WTC11 (cell line): ENCODE data around the gene PDE1C. TPM values are rescaled to one million over a fixed set of nuclear protein-coding genes. Genes with fewer than 3 reads are reported as not detected.

Experiments
- ATAC-seq: fragments of 200-7000 bp; cut with Tn5 transposase; 2 replicates; pipeline ENCODE4 v1.10.0; 2021; ENCODE audit warnings: mild to moderate bottlenecking, moderate library complexity
- CTCF ChIA-PET: fragments of 300-600 bp; sonication (Branson Sonifier 250); formaldehyde crosslinking; loops from one replicate; lab custom pipeline; 2021; ENCODE audit warnings: antibody characterized with exemption; lab: Charles Lee
- POLR2A ChIA-PET: fragments of 350-600 bp; sonication (Branson Sonifier 250); formaldehyde crosslinking; loops from one replicate; lab custom pipeline; 2021; ENCODE audit warnings: antibody characterized with exemption; lab: Charles Lee
- DNase-seq: peaks from one replicate; pipeline ENCODE4 v3.0.0; 2021; ENCODE audit warnings: low spot score
- H3K27ac Mint-ChIP-seq: 2 replicates; pipeline ENCODE4 v1.8.0; 2021; ENCODE audit warnings: mixed read lengths
- H3K27me3 Mint-ChIP-seq: 2 replicates; pipeline ENCODE4 v1.8.0; 2021; ENCODE audit warnings: low read depth, mild to moderate bottlenecking, moderate library complexity, mixed read lengths
- H3K36me3 Mint-ChIP-seq: 2 replicates; pipeline ENCODE4 v1.8.0; 2021; ENCODE audit warnings: mixed read lengths
- H3K4me1 Mint-ChIP-seq: 2 replicates; pipeline ENCODE4 v1.8.0; 2022; ENCODE audit warnings: mixed read lengths
- H3K4me3 Mint-ChIP-seq: 2 replicates; pipeline ENCODE4 v1.8.0; 2021; ENCODE audit warnings: mild to moderate bottlenecking, moderate library complexity, mixed read lengths
- H3K9me3 Mint-ChIP-seq: 2 replicates; pipeline ENCODE4 v1.8.0; 2021; ENCODE audit warnings: mixed read lengths
- E2F4 ChIP-seq: sonication (generic); formaldehyde crosslinking; IDR thresholded peaks from 2 replicates; pipeline ENCODE4 v1.8.1; 2022; ENCODE audit warnings: low read depth, mild to moderate bottlenecking, moderate library complexity, missing genetic modification reagents, borderline replicate concordance
- HMGA2 ChIP-seq: fragments of 250-450 bp; sonication (Bioruptor Pico); IDR thresholded peaks from 2 replicates; pipeline ENCODE4 v1.4.0; 2021; ENCODE audit warnings: mild to moderate bottlenecking, moderate library complexity
- HMGXB4 ChIP-seq: sonication (generic); formaldehyde crosslinking; IDR thresholded peaks from 2 replicates; pipeline ENCODE4 v1.8.1; 2023; ENCODE audit warnings: mild to moderate bottlenecking, moderate library complexity, missing genetic modification reagents
- MAX ChIP-seq: sonication (generic); formaldehyde crosslinking; IDR thresholded peaks from 2 replicates; pipeline ENCODE4 v1.8.0; 2022; ENCODE audit warnings: mild to moderate bottlenecking, missing genetic modification reagents
- RELA ChIP-seq: sonication (generic); formaldehyde crosslinking; IDR thresholded peaks from 2 replicates; pipeline ENCODE4 v1.8.1; 2022; ENCODE audit warnings: missing genetic modification reagents, mild to moderate bottlenecking, borderline replicate concordance
- TP53 ChIP-seq: sonication (generic); formaldehyde crosslinking; IDR thresholded peaks from 2 replicates; pipeline ENCODE4 v1.8.1; 2023; ENCODE audit warnings: mild to moderate bottlenecking, missing genetic modification reagents
- ZBTB21 ChIP-seq: sonication (generic); formaldehyde crosslinking; IDR thresholded peaks from 2 replicates; pipeline ENCODE4 v1.8.1; 2023; ENCODE audit warnings: mild to moderate bottlenecking, missing genetic modification reagents, borderline replicate concordance
- ZNF232 ChIP-seq: sonication (generic); formaldehyde crosslinking; IDR thresholded peaks from 2 replicates; pipeline ENCODE4 v1.8.0; 2022; ENCODE audit warnings: mild to moderate bottlenecking, missing genetic modification reagents
- total RNA-seq: library from RNA; stranded (reverse); gene quantifications from 3 replicates; pipeline ENCODE4 v1.2.3, GENCODE V29; 2021
- TF ChIP-seq, protein P1 (sequence below): sonication (generic); formaldehyde crosslinking; IDR thresholded peaks from 2 replicates; pipeline ENCODE4 v1.8.0; 2023; ENCODE audit warnings: mild to moderate bottlenecking, missing genetic modification reagents
- TF ChIP-seq, protein P2 (sequence below): sonication (generic); formaldehyde crosslinking; IDR thresholded peaks from 2 replicates; pipeline ENCODE4 v1.8.0; 2022; ENCODE audit warnings: missing genetic modification reagents
- TF ChIP-seq, protein P3 (sequence below): sonication (generic); formaldehyde crosslinking; IDR thresholded peaks from 2 replicates; pipeline ENCODE4 v1.8.0; 2023; ENCODE audit warnings: missing genetic modification reagents
- TF ChIP-seq, protein P4 (sequence below): sonication (generic); formaldehyde crosslinking; IDR thresholded peaks from 2 replicates; pipeline ENCODE4 v1.8.1; 2023; ENCODE audit warnings: mild to moderate bottlenecking, missing genetic modification reagents, moderate library complexity

The PDE1C gene
- total RNA-seq, 1 experiment from 2014 or later = 0.55 TPM

- TF ChIP-seq, protein P1, sequence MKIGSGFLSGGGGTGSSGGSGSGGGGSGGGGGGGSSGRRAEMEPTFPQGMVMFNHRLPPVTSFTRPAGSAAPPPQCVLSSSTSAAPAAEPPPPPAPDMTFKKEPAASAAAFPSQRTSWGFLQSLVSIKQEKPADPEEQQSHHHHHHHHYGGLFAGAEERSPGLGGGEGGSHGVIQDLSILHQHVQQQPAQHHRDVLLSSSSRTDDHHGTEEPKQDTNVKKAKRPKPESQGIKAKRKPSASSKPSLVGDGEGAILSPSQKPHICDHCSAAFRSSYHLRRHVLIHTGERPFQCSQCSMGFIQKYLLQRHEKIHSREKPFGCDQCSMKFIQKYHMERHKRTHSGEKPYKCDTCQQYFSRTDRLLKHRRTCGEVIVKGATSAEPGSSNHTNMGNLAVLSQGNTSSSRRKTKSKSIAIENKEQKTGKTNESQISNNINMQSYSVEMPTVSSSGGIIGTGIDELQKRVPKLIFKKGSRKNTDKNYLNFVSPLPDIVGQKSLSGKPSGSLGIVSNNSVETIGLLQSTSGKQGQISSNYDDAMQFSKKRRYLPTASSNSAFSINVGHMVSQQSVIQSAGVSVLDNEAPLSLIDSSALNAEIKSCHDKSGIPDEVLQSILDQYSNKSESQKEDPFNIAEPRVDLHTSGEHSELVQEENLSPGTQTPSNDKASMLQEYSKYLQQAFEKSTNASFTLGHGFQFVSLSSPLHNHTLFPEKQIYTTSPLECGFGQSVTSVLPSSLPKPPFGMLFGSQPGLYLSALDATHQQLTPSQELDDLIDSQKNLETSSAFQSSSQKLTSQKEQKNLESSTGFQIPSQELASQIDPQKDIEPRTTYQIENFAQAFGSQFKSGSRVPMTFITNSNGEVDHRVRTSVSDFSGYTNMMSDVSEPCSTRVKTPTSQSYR (CRISPR knock-in tag) = no peak
- TF ChIP-seq RELA (CRISPR knock-in tag) (no peak), ZNF232 (CRISPR knock-in tag) (no peak), TP53 (CRISPR knock-in tag) (no peak), HMGA2 (CRISPR knock-in tag) (no peak)
- TF ChIP-seq, protein P2, sequence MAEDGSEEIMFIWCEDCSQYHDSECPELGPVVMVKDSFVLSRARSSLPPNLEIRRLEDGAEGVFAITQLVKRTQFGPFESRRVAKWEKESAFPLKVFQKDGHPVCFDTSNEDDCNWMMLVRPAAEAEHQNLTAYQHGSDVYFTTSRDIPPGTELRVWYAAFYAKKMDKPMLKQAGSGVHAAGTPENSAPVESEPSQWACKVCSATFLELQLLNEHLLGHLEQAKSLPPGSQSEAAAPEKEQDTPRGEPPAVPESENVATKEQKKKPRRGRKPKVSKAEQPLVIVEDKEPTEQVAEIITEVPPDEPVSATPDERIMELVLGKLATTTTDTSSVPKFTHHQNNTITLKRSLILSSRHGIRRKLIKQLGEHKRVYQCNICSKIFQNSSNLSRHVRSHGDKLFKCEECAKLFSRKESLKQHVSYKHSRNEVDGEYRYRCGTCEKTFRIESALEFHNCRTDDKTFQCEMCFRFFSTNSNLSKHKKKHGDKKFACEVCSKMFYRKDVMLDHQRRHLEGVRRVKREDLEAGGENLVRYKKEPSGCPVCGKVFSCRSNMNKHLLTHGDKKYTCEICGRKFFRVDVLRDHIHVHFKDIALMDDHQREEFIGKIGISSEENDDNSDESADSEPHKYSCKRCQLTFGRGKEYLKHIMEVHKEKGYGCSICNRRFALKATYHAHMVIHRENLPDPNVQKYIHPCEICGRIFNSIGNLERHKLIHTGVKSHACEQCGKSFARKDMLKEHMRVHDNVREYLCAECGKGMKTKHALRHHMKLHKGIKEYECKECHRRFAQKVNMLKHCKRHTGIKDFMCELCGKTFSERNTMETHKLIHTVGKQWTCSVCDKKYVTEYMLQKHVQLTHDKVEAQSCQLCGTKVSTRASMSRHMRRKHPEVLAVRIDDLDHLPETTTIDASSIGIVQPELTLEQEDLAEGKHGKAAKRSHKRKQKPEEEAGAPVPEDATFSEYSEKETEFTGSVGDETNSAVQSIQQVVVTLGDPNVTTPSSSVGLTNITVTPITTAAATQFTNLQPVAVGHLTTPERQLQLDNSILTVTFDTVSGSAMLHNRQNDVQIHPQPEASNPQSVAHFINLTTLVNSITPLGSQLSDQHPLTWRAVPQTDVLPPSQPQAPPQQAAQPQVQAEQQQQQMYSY (CRISPR knock-in tag) = no peak
- TF ChIP-seq, protein P3, sequence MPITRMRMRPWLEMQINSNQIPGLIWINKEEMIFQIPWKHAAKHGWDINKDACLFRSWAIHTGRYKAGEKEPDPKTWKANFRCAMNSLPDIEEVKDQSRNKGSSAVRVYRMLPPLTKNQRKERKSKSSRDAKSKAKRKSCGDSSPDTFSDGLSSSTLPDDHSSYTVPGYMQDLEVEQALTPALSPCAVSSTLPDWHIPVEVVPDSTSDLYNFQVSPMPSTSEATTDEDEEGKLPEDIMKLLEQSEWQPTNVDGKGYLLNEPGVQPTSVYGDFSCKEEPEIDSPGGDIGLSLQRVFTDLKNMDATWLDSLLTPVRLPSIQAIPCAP = no peak
Measured at GRCh38 chr7:32042900-32043299, 27.3 kb downstream of the PDE1C start (continued).

GRCh38 chr7:32039000-32039756 lies 31.0 kb downstream of the PDE1C start:
- peaks cover 24% of the 10 kb centered on the region for H3K9me3 Mint-ChIP-seq
- H3K4me1 Mint-ChIP-seq = peaks cover 20% of the 10 kb centered on the region
- ChIA-PET CTCF (interaction anchor here (0.5 kb wide), 1 partner anchor 1732 kb away, joined by 6 read pairs; no protein-coding TSS in a partner anchor), POLR2A (no interaction called here)
- TF ChIP-seq, protein P1 (CRISPR knock-in tag) = no peak
- TF ChIP-seq HMGXB4 (CRISPR knock-in tag) = no peak
- TF ChIP-seq ZBTB21 = no peak
- TF ChIP-seq, protein P4, sequence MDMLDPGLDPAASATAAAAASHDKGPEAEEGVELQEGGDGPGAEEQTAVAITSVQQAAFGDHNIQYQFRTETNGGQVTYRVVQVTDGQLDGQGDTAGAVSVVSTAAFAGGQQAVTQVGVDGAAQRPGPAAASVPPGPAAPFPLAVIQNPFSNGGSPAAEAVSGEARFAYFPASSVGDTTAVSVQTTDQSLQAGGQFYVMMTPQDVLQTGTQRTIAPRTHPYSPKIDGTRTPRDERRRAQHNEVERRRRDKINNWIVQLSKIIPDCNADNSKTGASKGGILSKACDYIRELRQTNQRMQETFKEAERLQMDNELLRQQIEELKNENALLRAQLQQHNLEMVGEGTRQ (CRISPR knock-in tag) = no peak
- TF ChIP-seq MAX (CRISPR knock-in tag) = no peak
- no peak for TF ChIP-seq E2F4
- no peak overlapping the region for H3K4me3 Mint-ChIP-seq
- ATAC-seq = peak; percentile 26; the same call in 1 of the 2 replicates
- H3K27me3 Mint-ChIP-seq = peaks cover 31% of the 10 kb centered on the region
- no peak overlapping the region for H3K27ac Mint-ChIP-seq
- DNase-seq = peak; percentile 26
- H3K36me3 Mint-ChIP-seq = peaks cover 10% of the 10 kb centered on the region
